Measurements from ENCODE around the gene PDE1C.

- TF ChIP-seq, protein P1, sequence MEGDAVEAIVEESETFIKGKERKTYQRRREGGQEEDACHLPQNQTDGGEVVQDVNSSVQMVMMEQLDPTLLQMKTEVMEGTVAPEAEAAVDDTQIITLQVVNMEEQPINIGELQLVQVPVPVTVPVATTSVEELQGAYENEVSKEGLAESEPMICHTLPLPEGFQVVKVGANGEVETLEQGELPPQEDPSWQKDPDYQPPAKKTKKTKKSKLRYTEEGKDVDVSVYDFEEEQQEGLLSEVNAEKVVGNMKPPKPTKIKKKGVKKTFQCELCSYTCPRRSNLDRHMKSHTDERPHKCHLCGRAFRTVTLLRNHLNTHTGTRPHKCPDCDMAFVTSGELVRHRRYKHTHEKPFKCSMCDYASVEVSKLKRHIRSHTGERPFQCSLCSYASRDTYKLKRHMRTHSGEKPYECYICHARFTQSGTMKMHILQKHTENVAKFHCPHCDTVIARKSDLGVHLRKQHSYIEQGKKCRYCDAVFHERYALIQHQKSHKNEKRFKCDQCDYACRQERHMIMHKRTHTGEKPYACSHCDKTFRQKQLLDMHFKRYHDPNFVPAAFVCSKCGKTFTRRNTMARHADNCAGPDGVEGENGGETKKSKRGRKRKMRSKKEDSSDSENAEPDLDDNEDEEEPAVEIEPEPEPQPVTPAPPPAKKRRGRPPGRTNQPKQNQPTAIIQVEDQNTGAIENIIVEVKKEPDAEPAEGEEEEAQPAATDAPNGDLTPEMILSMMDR (IDR thresholded peaks at IDR 0.05): no peak
- TF ChIP-seq POLR2A (IDR thresholded peaks at IDR 0.05): no peak
These were observed 116.8 kb downstream of the PDE1C start for GRCh38 chr7:31953432-31953831.
